Pericardium fibroblast (primary cell): Measurements from ENCODE around the gene JMJD1C. TPM values are rescaled to one million over a fixed set of nuclear protein-coding genes. Genes with fewer than 3 reads are reported as not detected.

Experiments
- total RNA-seq: library from RNA; depleted of rRNA; stranded (reverse); fragments of >200 nt; gene quantifications from 2 replicates; pipeline ENCODE4 v1.2.3, GENCODE V29; 2015

JMJD1C gene, protein sequence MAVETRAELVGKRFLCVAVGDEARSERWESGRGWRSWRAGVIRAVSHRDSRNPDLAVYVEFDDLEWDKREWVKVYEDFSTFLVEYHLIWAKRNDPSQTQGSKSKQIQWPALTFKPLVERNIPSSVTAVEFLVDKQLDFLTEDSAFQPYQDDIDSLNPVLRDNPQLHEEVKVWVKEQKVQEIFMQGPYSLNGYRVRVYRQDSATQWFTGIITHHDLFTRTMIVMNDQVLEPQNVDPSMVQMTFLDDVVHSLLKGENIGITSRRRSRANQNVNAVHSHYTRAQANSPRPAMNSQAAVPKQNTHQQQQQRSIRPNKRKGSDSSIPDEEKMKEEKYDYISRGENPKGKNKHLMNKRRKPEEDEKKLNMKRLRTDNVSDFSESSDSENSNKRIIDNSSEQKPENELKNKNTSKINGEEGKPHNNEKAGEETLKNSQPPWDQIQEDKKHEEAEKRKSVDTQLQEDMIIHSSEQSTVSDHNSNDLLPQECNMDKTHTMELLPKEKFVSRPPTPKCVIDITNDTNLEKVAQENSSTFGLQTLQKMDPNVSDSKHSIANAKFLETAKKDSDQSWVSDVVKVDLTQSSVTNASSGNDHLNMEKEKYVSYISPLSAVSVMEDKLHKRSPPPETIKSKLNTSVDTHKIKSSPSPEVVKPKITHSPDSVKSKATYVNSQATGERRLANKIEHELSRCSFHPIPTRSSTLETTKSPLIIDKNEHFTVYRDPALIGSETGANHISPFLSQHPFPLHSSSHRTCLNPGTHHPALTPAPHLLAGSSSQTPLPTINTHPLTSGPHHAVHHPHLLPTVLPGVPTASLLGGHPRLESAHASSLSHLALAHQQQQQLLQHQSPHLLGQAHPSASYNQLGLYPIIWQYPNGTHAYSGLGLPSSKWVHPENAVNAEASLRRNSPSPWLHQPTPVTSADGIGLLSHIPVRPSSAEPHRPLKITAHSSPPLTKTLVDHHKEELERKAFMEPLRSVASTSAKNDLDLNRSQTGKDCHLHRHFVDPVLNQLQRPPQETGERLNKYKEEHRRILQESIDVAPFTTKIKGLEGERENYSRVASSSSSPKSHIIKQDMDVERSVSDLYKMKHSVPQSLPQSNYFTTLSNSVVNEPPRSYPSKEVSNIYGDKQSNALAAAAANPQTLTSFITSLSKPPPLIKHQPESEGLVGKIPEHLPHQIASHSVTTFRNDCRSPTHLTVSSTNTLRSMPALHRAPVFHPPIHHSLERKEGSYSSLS (N-terminal part only)
- total RNA-seq, result 39.1 and 45.6 TPM in 2 replicates

DNA sequence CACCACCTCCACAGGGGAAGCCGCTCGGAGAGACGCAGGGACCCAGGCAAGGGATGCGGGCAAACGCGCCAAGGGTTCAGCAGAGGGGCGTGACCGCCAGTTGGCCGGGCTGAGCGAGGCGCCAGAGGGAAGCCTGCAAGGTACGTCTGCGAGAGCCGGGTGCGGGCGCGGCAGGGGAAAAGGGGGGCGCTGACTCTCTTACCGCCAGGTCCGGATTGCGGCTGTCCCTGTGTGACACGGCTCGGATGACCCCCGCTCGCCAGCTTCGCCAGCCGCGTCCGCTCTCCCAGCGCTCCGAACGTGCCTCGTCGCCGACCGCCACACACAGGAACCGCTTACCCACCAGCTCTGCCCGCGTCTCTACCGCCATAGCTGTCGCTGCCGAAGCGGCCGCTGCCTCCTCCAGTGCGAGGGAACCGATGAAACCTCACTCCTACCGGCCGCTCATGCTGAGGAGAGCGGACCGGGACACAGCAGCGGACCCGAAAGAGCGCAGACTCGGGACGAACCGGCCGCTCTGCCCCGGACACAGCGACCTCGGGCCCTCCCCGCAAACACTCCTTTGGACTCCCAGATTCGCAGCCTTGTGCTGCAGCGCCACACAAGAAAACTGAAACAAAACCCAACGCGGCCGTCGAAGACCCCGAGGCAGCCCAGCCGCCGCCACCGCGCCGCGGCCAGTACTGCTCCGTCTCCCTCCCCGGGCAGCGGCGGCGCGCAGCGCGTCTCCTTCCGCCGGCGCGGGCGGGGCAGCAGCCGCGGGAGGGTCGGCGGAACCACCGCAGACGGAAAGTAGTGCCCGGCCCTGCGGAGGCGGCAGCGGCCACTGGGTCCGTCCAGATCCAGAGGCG, at the start of gene JMJD1C:
TSS of gene JMJD1C (minus strand) at position 685 of the 851 bp plus-strand sequence. CDS start at position 370, 315 bp downstream.

DNA sequence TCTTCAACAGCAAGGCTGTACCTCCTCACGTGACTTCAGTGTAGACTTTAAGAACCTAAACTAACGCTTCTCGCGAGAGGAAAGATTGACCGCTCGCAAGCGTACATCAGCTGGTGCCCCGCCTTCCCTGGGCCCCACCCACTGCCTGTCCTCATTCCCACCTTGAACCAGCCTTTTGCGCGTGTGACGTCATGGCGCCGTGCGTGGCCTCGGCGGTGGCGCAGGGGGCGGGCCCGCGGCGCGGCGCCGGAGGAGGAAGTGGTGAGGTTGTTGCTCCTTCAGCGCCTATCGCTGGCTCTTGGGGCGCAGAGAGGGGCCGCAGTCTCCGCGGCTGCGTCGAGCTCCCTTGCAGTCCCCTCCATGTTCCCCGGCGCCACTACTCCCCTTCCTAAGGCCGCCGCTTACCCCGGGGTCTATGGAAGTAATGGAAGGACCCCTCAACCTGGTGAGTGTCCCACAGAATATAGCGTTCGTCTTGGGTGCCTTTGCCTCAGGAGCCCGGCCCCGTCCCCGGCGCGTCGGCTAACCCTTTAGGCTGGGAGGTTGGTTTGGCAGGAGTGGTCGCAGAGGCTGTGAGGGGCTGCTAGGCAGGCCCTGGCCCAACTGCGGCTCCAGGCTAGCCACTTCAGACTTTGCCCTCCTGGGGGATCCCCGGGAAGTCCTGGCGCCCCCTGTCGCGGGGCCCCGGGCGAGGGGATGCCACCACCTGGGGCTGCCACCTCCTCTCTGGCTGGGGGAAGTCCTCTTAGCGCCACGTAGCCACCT, 332.5 kb downstream of the JMJD1C start, which contains the start of gene NRBF2:
TSS of gene NRBF2 (plus strand) at position 273 of the 765 bp plus-strand sequence. CDS start at position 416, 143 bp downstream.

Other genes with a start within 250 kb of the JMJD1C start
- gene REEP3, start 55.4 kb upstream of the JMJD1C start, total RNA-seq, result 38.9 and 42.0 TPM in 2 replicates